ENCODE measurements around the gene GHRHR.

The GHRHR gene

GRCh38 chr7:30931929-30932540 lies 31.7 kb upstream of the GHRHR start:
- no peak for DNase-seq (ENCODE audit: low read depth)
- TF ChIP-seq CTCF (IDR thresholded peaks at IDR 0.05; ENCODE audit: control insufficient read depth, insufficient read depth, low read depth, low read length, missing control alignments): no peak
- no peak overlapping the region for H3K4me3 ChIP-seq (ENCODE audit: control insufficient read depth, low read depth, low read length)

GRCh38 chr7:30932562-30932961 lies 31.2 kb upstream of the GHRHR start:
- TF ChIP-seq CTCF (IDR thresholded peaks at IDR 0.05; ENCODE audit: control insufficient read depth, insufficient read depth, low read depth, low read length, missing control alignments): no peak
- DNase-seq (ENCODE audit: low read depth): no peak
- no peak overlapping the region for H3K4me3 ChIP-seq (ENCODE audit: control insufficient read depth, low read depth, low read length)

- no peak for DNase-seq (ENCODE audit: low read depth)
- no peak overlapping the region for H3K4me3 ChIP-seq (ENCODE audit: control insufficient read depth, low read depth, low read length)
- TF ChIP-seq CTCF (IDR thresholded peaks at IDR 0.05; ENCODE audit: control insufficient read depth, insufficient read depth, low read depth, low read length, missing control alignments): no peak
Observed at GRCh38 chr7:30933124-30933974, 30.4 kb upstream of the GHRHR start.

GRCh38 chr7:30934225-30934624 lies 29.5 kb upstream of the GHRHR start:
- no peak for DNase-seq (ENCODE audit: low read depth)
- no peak overlapping the region for H3K4me3 ChIP-seq (ENCODE audit: control insufficient read depth, low read depth, low read length)
- TF ChIP-seq CTCF (IDR thresholded peaks at IDR 0.05; ENCODE audit: control insufficient read depth, insufficient read depth, low read depth, low read length, missing control alignments): no peak

GRCh38 chr7:30934732-30935568 lies 28.8 kb upstream of the GHRHR start:
- H3K4me3 ChIP-seq (ENCODE audit: control insufficient read depth, low read depth, low read length): no peak overlapping the region
- DNase-seq (ENCODE audit: low read depth): no peak
- no peak for TF ChIP-seq CTCF (IDR thresholded peaks at IDR 0.05; ENCODE audit: control insufficient read depth, insufficient read depth, low read depth, low read length, missing control alignments)

GRCh38 chr7:30935569-30935877 lies 28.2 kb upstream of the GHRHR start:
- TF ChIP-seq CTCF (IDR thresholded peaks at IDR 0.05; ENCODE audit: control insufficient read depth, insufficient read depth, low read depth, low read length, missing control alignments): no peak
- DNase-seq (ENCODE audit: low read depth): no peak
- no peak overlapping the region for H3K4me3 ChIP-seq (ENCODE audit: control insufficient read depth, low read depth, low read length)

All from AG09309 (cell line).